ENCODE data around the gene IL6.
"Not testable (repeated sequence)": the region's sequence is repeated elsewhere in the genome, so short reads cannot be mapped to it uniquely, and the experiment has no call there.

IL6 gene

DNA sequence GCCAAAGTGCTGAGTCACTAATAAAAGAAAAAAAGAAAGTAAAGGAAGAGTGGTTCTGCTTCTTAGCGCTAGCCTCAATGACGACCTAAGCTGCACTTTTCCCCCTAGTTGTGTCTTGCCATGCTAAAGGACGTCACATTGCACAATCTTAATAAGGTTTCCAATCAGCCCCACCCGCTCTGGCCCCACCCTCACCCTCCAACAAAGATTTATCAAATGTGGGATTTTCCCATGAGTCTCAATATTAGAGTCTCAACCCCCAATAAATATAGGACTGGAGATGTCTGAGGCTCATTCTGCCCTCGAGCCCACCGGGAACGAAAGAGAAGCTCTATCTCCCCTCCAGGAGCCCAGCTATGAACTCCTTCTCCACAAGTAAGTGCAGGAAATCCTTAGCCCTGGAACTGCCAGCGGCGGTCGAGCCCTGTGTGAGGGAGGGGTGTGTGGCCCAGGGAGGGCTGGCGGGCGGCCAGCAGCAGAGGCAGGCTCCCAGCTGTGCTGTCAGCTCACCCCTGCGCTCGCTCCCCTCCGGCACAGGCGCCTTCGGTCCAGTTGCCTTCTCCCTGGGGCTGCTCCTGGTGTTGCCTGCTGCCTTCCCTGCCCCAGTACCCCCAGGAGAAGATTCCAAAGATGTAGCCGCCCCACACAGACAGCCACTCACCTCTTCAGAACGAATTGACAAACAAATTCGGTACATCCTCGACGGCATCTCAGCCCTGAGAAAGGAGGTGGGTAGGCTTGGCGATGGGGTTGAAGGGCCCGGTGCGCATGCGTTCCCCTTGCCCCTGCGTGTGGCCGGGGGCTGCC is at the start of gene IL6:
Gene IL6 (plus strand): TSS at position 294 of the 807 bp plus-strand sequence. CDS start 63 bp downstream, at position 357.
- peak; percentile 85 for DNase-seq

GRCh38 chr7:22677263-22677662 is 49.7 kb upstream of the IL6 start:
- not testable (repeated sequence) for DNase-seq

DNA sequence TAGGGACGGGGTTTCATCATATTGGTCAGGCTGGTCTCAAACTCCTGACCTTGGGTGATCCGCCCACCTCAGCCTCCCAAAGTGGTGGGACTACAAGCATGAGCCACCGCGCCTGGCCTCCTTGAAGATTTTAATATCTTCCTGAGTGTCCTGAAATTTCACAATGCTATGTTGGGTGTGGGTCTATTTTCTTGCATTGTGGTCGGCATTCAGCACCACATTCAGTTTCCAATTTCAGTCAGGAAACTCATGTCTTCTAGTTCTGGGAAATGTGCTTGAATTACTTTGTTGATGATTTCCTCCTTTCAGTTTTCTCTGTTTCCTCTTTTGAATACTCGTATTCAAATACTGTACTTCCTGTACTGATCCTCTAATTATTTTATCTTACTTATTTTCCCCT is 49.3 kb upstream of the IL6 start:
- DNase-seq, result no peak

DNA sequence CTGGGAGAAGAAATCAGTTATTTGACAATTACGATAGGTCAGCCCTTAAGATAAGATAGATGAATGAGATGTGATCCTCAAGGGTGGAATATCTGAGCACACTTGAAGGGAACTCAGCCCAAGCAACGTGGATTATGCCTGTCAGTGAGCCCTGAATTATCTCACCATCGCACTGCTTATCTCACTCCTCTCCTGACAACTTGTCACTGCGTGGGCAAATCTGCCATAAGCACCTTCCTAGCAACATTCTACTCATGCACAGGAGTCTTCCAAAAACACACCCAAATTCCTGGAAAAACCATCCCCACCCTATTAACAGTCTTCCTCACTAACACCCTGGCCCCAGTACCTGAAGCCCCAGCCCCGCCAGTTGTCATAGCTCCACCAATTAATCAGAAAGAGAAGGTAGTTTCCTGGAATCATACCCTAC is 46.5 kb upstream of the IL6 start:
- DNase-seq, result no peak

DNA sequence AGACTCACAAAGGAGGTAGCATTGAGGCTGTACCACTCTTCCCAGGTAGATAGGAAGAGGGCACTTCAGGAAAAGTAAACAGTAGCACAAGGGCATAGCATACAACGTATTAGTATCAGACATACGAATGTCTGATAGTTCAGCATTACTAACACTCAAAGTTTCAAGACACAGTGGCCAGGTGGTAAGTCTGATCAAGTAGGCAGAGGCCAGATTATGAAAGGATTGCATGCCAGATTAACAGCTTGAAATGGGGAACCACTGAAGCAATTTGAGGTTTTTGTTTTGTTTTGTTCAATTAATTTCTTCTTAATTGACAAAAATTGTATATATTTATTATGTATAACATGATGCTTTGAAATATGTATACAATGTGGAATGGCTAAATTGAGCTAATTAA is 45.7 kb upstream of the IL6 start:
- no peak for DNase-seq

DNA sequence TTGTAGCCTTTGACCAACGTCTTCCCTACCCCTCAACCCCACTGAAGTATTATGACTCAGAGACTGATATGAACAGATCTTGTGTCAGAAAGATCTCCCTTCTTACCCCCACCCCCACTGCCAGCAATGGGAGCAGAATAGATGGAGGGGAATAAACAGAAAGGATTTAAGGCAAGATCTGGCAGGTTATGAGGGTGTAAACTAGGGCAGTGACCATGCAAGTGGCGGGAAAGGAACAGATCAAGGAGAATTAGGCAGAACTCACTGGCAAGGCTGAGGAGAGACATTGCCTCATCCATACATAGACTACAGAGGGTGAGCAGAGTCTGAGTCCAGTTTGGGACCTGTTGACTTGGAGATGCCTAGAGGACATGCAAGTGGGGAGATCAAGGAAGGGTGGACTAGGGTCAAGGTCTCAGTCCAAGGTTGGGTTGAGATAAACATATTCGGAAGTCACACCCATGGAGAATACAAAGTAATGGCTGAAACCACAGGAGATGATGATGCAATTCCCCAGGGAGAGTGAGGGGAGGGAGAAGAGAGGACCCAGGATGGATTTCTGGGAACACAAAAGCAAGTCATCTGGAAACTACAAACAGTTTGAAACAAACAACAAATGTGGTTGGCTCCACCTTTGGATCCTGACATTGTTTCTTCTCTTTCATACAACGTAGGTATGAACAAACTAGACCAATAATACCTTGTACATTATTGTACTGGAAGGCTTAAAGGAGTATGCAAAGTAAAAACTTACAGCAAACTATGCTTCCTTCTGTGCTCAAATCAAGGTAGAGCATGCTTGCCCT is 44.9 kb upstream of the IL6 start:
- no peak for DNase-seq

DNA sequence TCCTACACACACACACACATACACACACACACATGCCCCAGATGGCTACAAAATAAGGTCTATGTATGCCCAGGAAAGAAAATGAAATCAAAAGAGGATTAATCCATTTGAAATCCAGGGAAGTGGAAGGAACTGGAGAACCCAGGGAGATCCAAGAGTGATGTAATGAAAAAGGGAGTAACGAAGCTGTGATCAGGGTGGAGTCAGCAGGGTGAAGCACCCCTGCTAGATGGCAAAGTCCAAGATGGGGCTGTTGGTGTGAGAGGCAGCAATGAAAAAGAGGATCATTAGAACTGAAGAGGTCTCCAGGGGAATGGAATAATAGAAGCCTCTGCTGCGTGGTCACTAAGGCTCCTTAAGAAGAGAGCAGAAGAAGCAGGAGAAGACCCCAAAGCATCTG is 43.6 kb upstream of the IL6 start:
- DNase-seq, result no peak

GRCh38 chr7:22686620-22687019 is 40.4 kb upstream of the IL6 start:
- no peak for DNase-seq

DNA sequence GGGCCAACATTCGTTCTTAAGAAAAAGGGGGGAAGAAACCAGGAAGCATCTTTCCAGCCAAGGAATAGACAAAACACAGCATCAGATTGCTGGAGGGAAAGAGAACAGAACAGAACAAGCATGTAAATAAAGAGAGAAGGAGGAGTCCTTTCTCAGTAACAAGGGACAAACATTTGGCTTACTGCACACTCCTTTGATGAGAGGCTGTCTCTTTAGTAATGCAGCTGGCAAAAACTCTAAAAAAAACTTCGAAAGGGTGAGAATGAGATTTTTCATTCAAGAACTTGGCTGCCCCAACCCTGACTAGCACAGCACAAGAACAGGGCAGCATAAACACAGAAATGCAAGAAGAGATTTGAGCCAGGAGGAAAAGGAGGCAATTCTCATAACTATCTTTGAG is 38.9 kb upstream of the IL6 start:
- DNase-seq, result no peak

GRCh38 chr7:22688934-22689333 is 38.1 kb upstream of the IL6 start:
- not testable (repeated sequence) for DNase-seq

DNA sequence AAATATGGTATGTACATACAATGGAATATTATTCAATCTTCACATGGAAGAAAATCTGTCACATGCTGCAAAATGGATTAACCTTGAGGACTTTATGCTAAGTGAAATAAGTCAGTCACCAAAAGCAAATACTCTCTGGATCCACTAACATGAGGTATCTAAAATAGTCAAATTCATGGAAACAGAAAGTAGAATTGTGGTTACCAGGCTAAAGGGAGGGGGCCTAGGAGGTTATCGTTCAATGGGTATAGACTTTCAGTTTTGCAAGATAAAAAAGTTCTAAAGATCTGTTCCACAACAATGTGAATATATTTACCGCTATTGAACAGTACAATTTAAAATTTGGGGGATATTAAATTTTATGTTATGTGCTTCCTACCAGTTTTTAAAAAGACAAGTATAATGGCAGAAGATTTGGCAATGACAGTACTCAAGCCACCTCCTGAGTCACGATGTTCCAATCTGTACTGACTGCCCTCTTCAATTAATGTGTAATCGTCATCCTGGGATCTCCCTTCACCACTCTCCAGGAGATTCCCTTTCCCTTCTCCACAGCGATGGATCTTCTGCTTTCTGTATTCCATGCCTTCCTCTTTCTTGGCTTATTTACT is 32.3 kb upstream of the IL6 start:
- DNase-seq, result no peak

DNA sequence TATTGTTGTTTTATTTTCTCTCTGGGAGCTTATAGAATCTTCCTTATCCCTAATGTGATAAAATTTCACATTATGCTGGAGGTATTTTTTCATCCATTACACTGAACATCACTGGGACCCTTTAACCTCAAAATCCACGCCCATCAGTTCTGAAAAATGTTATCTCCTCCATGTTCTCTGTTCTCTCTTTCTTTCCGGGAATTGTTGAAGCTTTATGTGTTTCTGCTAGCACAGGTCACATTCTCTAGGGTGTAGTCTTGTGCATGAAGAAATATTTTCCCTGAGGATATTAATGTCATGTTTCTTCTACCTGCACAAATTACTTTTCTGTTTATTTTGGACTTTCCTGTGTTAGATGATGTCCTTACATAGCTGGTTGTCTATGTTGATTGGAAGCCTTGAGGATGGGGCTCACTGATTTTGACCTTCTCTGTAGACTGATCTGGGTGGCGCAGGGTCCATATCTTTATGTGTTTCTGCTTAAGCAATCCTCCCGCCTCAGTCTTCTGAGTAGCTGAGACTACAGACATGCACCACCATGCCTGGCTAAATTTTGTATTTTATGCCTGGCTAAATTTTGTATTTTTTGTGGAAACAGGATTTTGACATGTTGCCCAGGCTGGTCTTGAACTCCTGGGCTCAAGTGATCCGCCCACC is 31.4 kb upstream of the IL6 start:
- no peak for DNase-seq

DNA sequence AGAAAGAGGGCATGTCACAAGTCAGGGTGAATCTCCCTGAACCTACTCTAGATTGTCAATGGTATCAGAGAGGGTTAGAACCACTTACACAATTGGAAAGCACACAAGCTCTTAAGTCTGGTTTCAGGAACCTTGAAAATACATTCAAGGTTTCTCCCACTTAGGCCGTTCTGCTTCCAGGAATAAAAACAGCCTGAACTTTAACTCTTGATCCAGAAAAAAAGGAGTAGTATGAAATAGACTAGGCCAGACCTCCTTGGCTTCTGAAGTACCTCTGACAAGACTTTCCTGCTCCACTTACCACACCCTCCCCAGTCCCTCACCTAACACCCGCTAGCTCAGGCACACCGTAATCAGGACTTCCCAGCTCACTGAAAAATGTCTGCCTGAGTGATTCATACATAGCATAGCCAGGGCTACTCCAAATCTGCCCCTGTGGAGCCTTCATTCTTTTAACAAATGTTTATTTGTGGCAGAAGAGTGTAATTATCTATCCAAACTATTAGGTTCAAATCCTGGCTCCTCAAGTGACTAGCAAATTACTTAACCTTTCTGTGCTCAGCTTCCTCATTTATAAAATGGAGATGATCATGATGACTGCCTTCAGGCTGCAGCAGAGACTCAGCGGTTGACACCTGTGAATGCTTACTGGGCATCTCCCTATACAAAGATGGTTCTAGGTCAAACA is 30.3 kb upstream of the IL6 start:
- DNase-seq, result no peak

GRCh38 chr7:22697322-22697859 is 29.6 kb upstream of the IL6 start:
- no peak for DNase-seq

- no peak for DNase-seq
Measured at GRCh38 chr7:22697876-22698606, 29.0 kb upstream of the IL6 start.

GRCh38 chr7:22698767-22699166 is 28.2 kb upstream of the IL6 start:
- no peak for DNase-seq

DNA sequence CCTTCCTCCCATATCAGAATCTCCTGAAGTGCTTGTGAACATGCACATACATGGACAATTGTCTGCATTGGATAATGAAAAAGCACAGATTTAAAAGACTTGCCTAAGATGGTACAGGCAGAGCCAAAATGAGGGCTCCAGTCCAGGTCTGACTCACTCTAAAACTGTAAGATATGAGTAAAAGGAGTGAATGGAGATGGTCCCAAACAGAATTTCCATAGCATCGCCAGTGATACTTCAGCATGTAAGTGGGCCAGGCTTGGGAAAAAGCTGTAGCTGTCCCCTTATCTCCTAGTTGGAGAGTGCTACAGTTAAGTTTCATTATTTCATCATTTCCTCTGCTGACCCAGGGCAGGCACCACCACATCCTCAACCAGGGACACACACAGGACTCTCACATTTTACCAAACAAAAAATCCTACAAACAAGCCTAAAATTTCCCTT is 26.4 kb upstream of the IL6 start:
- DNase-seq, result no peak

DNA sequence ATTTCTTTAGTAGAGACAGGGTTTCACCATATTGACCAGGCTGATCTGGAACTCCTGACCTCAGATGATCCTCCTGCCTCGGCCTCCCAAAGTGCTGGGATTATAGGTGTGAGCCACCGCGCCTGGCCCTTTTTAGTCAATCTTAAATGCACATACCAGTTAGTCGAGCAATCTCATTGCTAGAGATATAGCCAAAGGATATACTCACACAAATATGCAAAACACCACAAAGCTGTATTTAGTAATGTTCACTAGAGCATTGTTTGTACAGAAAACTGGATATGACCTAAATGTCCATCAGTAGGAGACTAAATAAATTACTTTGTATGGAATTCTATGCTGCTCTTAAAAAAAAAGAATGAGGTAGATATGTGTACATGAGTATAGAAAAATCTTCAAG is 24.5 kb upstream of the IL6 start:
- no peak for DNase-seq

DNA sequence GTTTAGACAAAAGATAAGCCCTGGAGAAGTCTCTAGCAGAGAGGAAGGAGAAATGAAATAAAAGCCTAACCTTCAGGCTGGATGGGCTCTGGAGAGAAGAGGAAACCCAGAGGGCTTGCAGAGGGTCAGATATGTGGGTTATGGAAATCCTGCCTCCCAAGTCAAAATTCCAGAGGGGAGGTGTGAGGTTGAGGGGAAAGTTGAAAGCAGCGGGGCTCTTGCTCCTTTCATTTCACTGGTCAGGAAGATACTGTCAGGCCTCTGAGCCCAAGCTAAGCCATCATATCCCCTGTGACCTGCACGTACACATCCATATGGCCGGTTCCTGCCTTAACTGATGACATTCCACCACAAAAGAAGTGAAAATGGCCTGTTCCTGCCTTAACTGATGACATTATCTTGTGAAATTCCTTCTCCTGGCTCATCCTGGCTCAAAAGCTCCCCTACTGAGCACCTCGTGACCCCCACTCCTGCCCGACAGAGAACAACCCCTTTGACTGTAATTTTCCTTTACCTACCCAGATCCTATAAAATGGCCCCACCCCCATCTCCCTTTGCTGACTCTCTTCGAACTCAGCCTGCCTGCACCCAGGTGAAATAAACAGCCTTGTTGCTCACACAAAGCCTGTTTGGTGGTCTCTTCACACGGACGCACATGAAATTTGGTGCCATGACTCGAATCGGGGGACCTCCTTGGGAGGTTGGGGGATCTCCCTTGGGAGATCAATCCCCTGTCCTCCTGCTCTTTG is 23.7 kb upstream of the IL6 start:
- not testable (repeated sequence) for DNase-seq

DNA sequence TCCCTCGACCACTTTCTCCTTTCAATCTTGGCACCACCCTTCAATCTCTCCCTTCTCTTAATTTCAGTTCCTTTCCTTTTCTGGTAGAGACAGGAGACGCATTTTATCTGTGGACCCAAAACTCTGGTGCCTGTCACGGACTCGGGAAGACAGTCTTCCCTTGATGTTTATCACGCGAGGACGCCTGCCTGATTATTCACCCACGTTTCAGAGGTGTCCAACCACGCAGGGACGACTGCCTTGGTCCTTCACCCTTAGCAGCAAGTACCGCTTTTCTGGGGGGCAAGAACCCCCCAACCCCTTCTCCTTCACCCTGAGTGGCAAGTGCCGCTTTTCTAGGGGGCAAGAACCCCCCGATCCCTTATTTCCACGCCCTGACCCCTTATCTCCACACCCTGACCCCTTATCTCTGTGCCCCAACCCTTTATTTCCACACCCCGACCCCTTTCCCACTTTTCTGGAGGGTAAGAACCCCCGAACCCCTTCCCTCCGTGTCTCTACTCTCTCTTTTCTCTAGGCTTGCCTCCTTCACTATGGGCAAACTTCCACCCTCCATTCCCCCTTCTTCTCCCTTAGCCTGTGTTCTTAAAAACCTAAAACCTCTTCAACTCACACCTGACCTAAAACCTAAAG is 22.9 kb upstream of the IL6 start:
- DNase-seq, result not testable (repeated sequence)
